ENCODE results near the gene CHCHD1. TPM values are rescaled to one million over a fixed set of nuclear protein-coding genes. Genes with fewer than 3 reads are reported as not detected.
"Not testable (repeated sequence)": the region's sequence is repeated elsewhere in the genome, so short reads cannot be mapped to it uniquely, and the experiment has no call there.

CHCHD1 gene
- total RNA-seq, 2 experiments from 2014 or later = 33.0 to 35.3 TPM

GRCh38 chr10:73785211-73785720 lies 3.4 kb downstream of the CHCHD1 start, which contains the start of gene ZSWIM8:
Gene ZSWIM8 (plus strand): TSS chr10:73785606. CDS start chr10:73785879, 273 bp downstream.
- Mint-ChIP-seq H3K27me3 (ENCODE audit: low read depth) (no peaks in the 10 kb centered on the region), H3K27ac (peak within 1 kb of the TSS; percentile 99), H3K36me3 (ENCODE audit: low read depth) (peaks cover 28% of the 10 kb centered on the region), H3K4me3 (peak within 1 kb of the TSS; percentile 98), H3K4me1 (ENCODE audit: low read depth) (peaks cover 50% of the 10 kb centered on the region), H3K9me3 (ENCODE audit: insufficient read depth) (no peaks in the 10 kb centered on the region)
- ATAC-seq (peak; percentile 86), DNase-seq (peak; percentile 92)
- POLR2A ChIA-PET = interaction anchor here (0.9 to 3.7 kb wide), 5 partner anchors 13 to 54 kb away, joined by 3 to 24 read pairs (median 14); partner anchors contain the start of gene SEC24C
- CTCF ChIA-PET = interaction anchor here (1.2 to 10.3 kb wide), 3 partner anchors 15 to 156 kb away, joined by 5 to 101 read pairs (median 9); a partner anchor contains a TSS

GRCh38 chr10:73785721-73786511 lies 4.1 kb downstream of the CHCHD1 start:
- peak; percentile 13 for ATAC-seq
- Mint-ChIP-seq H3K27ac (peak overlapping the region; percentile 99), H3K4me1 (ENCODE audit: low read depth) (peaks cover 44% of the 10 kb centered on the region), H3K9me3 (ENCODE audit: insufficient read depth) (no peaks in the 10 kb centered on the region), H3K36me3 (ENCODE audit: low read depth) (peaks cover 30% of the 10 kb centered on the region), H3K4me3 (peak overlapping the region; percentile 98), H3K27me3 (ENCODE audit: low read depth) (no peaks in the 10 kb centered on the region)
- POLR2A ChIA-PET = interaction anchor here (0.5 to 3.7 kb wide), 9 partner anchors 10 to 274 kb away, joined by 3 to 24 read pairs (median 4); partner anchors contain the start of gene SEC24C
- CTCF ChIA-PET = interaction anchor here (1.2 to 10.3 kb wide), 4 partner anchors 16 to 155 kb away, joined by 5 to 101 read pairs (median 8); a partner anchor contains a TSS
- peak; percentile 62 for DNase-seq

- Mint-ChIP-seq H3K27me3 (ENCODE audit: low read depth) (no peaks in the 10 kb centered on the region), H3K4me1 (ENCODE audit: low read depth) (peaks cover 41% of the 10 kb centered on the region), H3K9me3 (ENCODE audit: insufficient read depth) (no peaks in the 10 kb centered on the region), H3K27ac (peak overlapping the region; percentile 82), H3K36me3 (ENCODE audit: low read depth) (peaks cover 36% of the 10 kb centered on the region), H3K4me3 (peak overlapping the region; percentile 86)
- POLR2A ChIA-PET = interaction anchor here (0.5 to 3.7 kb wide), 8 partner anchors 9 to 274 kb away, joined by 3 to 24 read pairs (median 4); partner anchors contain the start of gene SEC24C
- ATAC-seq (no peak), DNase-seq (no peak)
- CTCF ChIA-PET = interaction anchor here (1.2 to 10.3 kb wide), 4 partner anchors 17 to 154 kb away, joined by 5 to 101 read pairs (median 8); a partner anchor contains a TSS
Observed at GRCh38 chr10:73786512-73786885, 4.7 kb downstream of the CHCHD1 start.

DNA sequence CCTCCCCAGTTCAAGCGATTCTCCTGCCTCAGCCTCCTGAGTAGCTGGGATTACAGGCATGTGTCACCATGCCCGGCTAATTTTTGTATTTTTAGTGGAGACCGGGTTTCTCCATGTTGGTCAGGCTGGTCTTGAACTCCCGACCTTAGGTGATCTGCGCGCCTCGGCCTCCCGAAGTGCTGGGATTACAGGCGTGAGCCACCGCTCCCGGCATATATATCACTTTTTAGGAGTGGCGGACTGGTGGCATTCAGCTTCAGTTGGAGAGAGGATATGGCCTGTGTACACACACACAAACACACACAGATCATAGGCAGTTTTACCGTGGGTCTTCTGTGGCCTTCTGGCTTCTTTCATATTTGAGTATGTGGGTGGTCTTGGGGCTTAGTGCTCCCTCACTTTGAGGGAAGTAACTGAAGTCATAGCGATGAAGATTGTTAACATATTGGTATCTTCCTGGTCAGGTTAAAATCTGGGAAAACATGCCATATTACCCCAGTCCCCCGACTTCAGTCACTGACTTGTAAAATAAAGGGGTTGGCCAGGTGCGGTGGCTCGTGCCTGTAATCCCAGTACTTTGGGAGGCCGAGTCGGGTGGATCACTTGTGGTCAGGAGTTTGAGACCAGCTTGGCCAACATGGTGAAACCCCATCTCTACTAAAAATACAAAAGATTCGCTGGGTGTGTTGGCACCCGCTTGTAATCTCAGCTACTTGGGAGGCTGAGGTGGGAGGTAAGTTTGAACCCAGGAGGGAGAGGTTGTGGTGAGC lies 5.4 kb downstream of the CHCHD1 start:
- H3K4me3 Mint-ChIP-seq = peak overlapping the region; percentile 86
- H3K36me3 Mint-ChIP-seq (ENCODE audit: low read depth) = peaks cover 36% of the 10 kb centered on the region
- not testable (repeated sequence) for DNase-seq; ATAC-seq; H3K27me3 Mint-ChIP-seq (ENCODE audit: low read depth); H3K9me3 Mint-ChIP-seq (ENCODE audit: insufficient read depth); H3K27ac Mint-ChIP-seq
- POLR2A ChIA-PET = interaction anchor here (1.2 to 3.7 kb wide), 4 partner anchors 9 to 22 kb away, joined by 3 to 24 read pairs (median 14); a partner anchor contains a TSS
- CTCF ChIA-PET = interaction anchor here (1.4 to 10.3 kb wide), 2 partner anchors 17 to 23 kb away, joined by 6 to 101 read pairs; a partner anchor contains a TSS
- H3K4me1 Mint-ChIP-seq (ENCODE audit: low read depth) = peaks cover 41% of the 10 kb centered on the region

DNA sequence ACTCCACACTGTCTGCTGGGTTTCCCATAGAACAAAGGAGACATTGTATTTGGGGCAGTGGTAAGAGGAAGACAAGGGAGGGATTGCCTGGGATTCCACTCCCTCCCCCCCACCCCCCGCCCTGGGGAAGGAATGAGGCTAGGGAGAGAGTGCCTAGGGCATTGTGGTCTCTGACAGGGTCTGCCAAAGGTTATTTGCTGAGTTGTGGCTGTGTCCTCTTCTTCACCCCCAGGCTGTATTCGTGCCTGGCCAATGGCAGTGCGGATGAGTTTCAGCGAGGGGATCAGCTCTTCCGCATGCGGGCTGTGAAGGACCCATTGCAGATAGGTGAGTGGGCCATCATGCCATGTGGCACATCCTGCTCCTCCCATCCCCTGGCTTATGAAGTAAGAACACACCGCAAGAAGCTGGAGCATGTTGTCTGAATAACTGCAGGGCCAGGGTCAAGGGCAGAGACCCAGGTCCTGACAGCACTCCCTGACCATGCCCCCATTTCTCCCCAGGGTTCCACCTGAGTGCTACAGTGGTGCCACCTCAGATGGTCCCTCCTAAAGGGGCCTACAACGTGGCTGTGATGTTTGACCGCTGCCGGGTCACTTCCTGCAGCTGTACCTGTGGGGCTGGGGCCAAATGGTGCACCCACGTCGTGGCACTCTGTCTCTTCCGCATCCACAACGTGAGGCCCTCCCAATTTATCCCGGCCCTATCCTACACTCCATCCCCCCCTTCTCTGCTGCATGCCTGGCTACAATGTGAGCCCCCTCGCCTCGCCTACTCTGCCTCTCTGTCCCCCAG lies 7.2 kb downstream of the CHCHD1 start:
- ATAC-seq = no peak
- no peak overlapping the region for H3K27ac Mint-ChIP-seq
- no peak for DNase-seq
- ChIA-PET CTCF (interaction anchor here (1.1 kb wide), 1 partner anchor 21 kb away, joined by 4 read pairs; no protein-coding TSS in a partner anchor), POLR2A (interaction anchor here (0.6 to 1.3 kb wide), 3 partner anchors 8 to 44 kb away, joined by 3 read pairs; no protein-coding TSS in a partner anchor)
- H3K9me3 Mint-ChIP-seq (ENCODE audit: insufficient read depth) = no peaks in the 10 kb centered on the region
- H3K27me3 Mint-ChIP-seq (ENCODE audit: low read depth) = no peaks in the 10 kb centered on the region
- H3K4me1 Mint-ChIP-seq (ENCODE audit: low read depth) = peaks cover 28% of the 10 kb centered on the region
- H3K4me3 Mint-ChIP-seq = no peak overlapping the region
- H3K36me3 Mint-ChIP-seq (ENCODE audit: low read depth) = peaks cover 36% of the 10 kb centered on the region

GRCh38 chr10:73789659-73790055 lies 7.8 kb downstream of the CHCHD1 start:
- peaks cover 41% of the 10 kb centered on the region for H3K36me3 Mint-ChIP-seq (ENCODE audit: low read depth)
- H3K27me3 Mint-ChIP-seq (ENCODE audit: low read depth) = no peaks in the 10 kb centered on the region
- ChIA-PET CTCF (interaction anchor here (1.1 kb wide), 1 partner anchor 20 kb away, joined by 4 read pairs; no protein-coding TSS in a partner anchor), POLR2A (interaction anchor here (1.0 to 1.3 kb wide), 2 partner anchors 8 to 20 kb away, joined by 3 read pairs; no protein-coding TSS in a partner anchor)
- peaks cover 23% of the 10 kb centered on the region for H3K4me1 Mint-ChIP-seq (ENCODE audit: low read depth)
- ATAC-seq (no peak), DNase-seq (no peak)
- no peak overlapping the region for H3K27ac Mint-ChIP-seq
- H3K4me3 Mint-ChIP-seq = no peak overlapping the region
- H3K9me3 Mint-ChIP-seq (ENCODE audit: insufficient read depth) = no peaks in the 10 kb centered on the region

GRCh38 chr10:73790886-73791625 lies 9.2 kb downstream of the CHCHD1 start:
- H3K4me3 Mint-ChIP-seq = no peak overlapping the region
- ChIA-PET CTCF (no interaction called here), POLR2A (no interaction called here)
- ATAC-seq (no peak), DNase-seq (no peak)
- H3K27ac Mint-ChIP-seq = no peak overlapping the region
- H3K4me1 Mint-ChIP-seq (ENCODE audit: low read depth) = peaks cover 18% of the 10 kb centered on the region
- no peaks in the 10 kb centered on the region for H3K9me3 Mint-ChIP-seq (ENCODE audit: insufficient read depth)
- no peaks in the 10 kb centered on the region for H3K27me3 Mint-ChIP-seq (ENCODE audit: low read depth)
- peaks cover 48% of the 10 kb centered on the region for H3K36me3 Mint-ChIP-seq (ENCODE audit: low read depth)

DNA sequence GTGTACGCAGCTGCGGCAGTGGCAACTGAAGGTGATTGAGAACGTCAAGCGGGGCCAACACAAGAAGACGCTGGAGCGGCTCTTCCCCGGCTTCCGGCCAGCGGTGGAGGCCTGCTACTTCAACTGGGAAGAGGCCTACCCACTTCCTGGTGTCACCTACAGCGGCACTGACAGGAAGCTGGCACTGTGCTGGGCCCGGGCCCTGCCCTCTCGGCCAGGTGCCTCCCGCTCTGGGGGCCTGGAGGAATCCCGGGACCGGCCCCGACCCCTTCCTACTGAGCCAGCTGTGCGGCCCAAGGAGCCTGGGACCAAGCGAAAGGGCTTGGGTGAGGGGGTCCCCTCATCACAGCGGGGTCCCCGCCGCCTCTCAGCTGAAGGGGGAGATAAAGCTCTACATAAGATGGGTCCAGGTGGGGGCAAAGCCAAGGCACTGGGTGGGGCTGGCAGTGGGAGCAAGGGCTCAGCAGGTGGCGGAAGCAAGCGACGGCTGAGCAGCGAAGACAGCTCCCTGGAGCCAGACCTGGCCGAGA lies 10.1 kb downstream of the CHCHD1 start:
- H3K36me3 Mint-ChIP-seq (ENCODE audit: low read depth) = peaks cover 51% of the 10 kb centered on the region
- H3K4me3 Mint-ChIP-seq = no peak overlapping the region
- no peaks in the 10 kb centered on the region for H3K27me3 Mint-ChIP-seq (ENCODE audit: low read depth)
- POLR2A ChIA-PET = no interaction called here
- ATAC-seq (peak; percentile 8), DNase-seq (no peak)
- H3K4me1 Mint-ChIP-seq (ENCODE audit: low read depth) = peaks cover 10% of the 10 kb centered on the region
- no peak overlapping the region for H3K27ac Mint-ChIP-seq
- CTCF ChIA-PET = no interaction called here
- no peaks in the 10 kb centered on the region for H3K9me3 Mint-ChIP-seq (ENCODE audit: insufficient read depth)

GRCh38 chr10:73793456-73793855 lies 11.6 kb downstream of the CHCHD1 start:
- no peak for ATAC-seq
- H3K4me3 Mint-ChIP-seq = no peak overlapping the region
- H3K36me3 Mint-ChIP-seq (ENCODE audit: low read depth) = peaks cover 62% of the 10 kb centered on the region
- no peak overlapping the region for H3K27ac Mint-ChIP-seq
- H3K4me1 Mint-ChIP-seq (ENCODE audit: low read depth) = no peaks in the 10 kb centered on the region
- no peaks in the 10 kb centered on the region for H3K9me3 Mint-ChIP-seq (ENCODE audit: insufficient read depth)
- CTCF ChIA-PET = no interaction called here
- H3K27me3 Mint-ChIP-seq (ENCODE audit: low read depth) = no peaks in the 10 kb centered on the region
- no peak for DNase-seq
- POLR2A ChIA-PET = interaction anchor here (0.8 to 2.1 kb wide), 2 partner anchors 10 to 17 kb away, joined by 3 to 6 read pairs; no protein-coding TSS in a partner anchor

DNA sequence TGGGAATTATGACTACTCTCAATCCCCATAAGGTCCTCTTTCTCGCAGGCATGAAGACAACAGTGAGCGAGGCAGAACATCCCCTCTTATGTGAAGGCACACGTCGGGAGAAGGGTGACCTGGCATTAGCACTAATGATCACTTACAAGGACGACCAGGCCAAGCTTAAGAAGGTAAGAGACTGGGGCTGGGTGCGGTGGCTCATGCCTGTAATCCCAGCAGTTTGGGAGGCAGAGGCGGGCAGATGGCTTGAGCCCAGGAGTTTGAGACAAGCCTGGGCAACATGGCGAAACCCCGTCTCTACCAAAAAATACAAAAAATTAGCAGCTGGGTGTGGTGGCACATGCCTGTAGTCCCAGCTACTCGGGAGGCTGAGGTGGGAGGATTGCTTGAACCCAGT lies 13.6 kb downstream of the CHCHD1 start:
- not testable (repeated sequence) for DNase-seq; H3K4me3 Mint-ChIP-seq; H3K4me1 Mint-ChIP-seq (ENCODE audit: low read depth); H3K9me3 Mint-ChIP-seq (ENCODE audit: insufficient read depth); H3K27ac Mint-ChIP-seq; H3K27me3 Mint-ChIP-seq (ENCODE audit: low read depth); ATAC-seq
- ChIA-PET POLR2A (interaction anchor here (0.7 to 2.2 kb wide), 4 partner anchors 8 to 15 kb away, joined by 4 to 7 read pairs (median 6); no protein-coding TSS in a partner anchor), CTCF (interaction anchor here (1.2 kb wide), 1 partner anchor 11 kb away, joined by 3 read pairs; no protein-coding TSS in a partner anchor)
- H3K36me3 Mint-ChIP-seq (ENCODE audit: low read depth) = peaks cover 55% of the 10 kb centered on the region
